Retinal pigment epithelial cell (primary cell): Measurements from ENCODE around the gene PATE1.

Experiments
- DNase-seq: peaks from one replicate; pipeline ENCODE4 v3.0.0-alpha.2; 2010; ENCODE audit warnings: low read depth
- H3K4me3 ChIP-seq: 2 replicates; pipeline ENCODE4 v1.5.1; 2011; ENCODE audit warnings: mild to moderate bottlenecking, low read length, control low read depth, moderate library complexity
- TF ChIP-seq, protein P1 (sequence below): conservative IDR thresholded peaks from 2 replicates; pipeline ENCODE4 v1.5.1; 2011; ENCODE audit warnings: low read depth, low read length, control low read depth, inconsistent platforms

PATE1 gene

DNA sequence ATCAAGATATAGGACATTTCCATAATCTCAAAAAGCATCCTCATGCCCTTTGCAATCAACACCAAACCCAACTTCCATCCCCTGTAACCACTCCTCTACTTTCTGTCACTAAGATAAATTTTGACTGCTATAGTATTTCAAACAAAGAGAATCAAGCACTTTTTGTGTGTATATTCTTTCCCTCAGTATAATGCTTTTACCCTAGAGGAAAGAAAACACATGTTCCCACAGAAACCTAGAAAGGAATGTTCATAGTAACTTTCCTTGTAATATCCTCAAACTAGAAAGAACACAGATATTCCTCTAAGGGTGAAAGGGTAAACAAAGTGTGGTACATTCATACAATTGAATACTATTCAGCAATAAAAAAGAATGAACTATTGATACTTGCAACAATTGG is 5.5 kb upstream of the PATE1 start:
- TF ChIP-seq, protein P1, sequence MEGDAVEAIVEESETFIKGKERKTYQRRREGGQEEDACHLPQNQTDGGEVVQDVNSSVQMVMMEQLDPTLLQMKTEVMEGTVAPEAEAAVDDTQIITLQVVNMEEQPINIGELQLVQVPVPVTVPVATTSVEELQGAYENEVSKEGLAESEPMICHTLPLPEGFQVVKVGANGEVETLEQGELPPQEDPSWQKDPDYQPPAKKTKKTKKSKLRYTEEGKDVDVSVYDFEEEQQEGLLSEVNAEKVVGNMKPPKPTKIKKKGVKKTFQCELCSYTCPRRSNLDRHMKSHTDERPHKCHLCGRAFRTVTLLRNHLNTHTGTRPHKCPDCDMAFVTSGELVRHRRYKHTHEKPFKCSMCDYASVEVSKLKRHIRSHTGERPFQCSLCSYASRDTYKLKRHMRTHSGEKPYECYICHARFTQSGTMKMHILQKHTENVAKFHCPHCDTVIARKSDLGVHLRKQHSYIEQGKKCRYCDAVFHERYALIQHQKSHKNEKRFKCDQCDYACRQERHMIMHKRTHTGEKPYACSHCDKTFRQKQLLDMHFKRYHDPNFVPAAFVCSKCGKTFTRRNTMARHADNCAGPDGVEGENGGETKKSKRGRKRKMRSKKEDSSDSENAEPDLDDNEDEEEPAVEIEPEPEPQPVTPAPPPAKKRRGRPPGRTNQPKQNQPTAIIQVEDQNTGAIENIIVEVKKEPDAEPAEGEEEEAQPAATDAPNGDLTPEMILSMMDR, result no peak
- no peak for DNase-seq

DNA sequence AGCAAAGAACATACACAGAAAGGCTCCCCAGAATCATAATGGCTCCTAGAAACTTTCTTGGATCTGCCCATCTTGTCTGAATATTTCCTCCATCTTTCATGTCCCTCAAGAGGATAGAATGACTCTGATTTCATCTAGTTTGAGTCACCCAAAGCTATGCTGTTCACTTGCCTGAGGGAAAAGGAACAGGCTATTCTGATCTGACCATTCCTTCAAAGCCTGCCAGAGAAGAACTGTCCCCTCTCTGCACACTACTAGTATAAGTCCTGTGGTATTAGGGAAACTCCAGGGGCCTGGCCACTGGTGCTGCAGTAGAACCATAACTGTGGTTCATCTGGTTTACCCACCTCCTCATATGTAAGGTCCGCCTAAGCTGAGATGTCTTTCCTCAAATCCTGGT is 2.4 kb upstream of the PATE1 start:
- H3K4me3 ChIP-seq, result no peak overlapping the region
- no peak for DNase-seq
- TF ChIP-seq, protein P1, result no peak

More for the DNA sequence above, 5.5 kb upstream of the PATE1 start:
- H3K4me3 ChIP-seq, result no peak overlapping the region

DNA sequence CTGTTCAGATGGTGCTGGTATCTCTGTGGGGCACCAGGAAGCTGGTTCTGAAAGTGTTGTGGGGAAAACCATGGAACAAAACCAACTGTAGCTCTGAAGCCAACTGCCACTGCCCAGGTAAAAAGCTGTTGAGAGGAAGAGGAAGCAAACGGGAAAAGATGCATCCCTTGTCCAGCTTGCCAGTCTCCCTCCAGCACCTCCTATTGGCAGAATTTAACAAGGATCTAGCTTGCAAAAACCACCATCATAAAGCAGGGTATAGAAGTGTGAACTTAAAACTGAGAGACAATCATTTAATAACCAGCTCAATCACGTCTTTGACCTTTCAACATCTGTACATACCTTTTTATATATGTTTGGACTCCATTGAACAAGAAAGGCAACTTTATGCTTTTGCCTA is 4.5 kb downstream of the PATE1 start:
- DNase-seq, result no peak
- TF ChIP-seq, protein P1, result no peak
- H3K4me3 ChIP-seq, result no peak overlapping the region

DNA sequence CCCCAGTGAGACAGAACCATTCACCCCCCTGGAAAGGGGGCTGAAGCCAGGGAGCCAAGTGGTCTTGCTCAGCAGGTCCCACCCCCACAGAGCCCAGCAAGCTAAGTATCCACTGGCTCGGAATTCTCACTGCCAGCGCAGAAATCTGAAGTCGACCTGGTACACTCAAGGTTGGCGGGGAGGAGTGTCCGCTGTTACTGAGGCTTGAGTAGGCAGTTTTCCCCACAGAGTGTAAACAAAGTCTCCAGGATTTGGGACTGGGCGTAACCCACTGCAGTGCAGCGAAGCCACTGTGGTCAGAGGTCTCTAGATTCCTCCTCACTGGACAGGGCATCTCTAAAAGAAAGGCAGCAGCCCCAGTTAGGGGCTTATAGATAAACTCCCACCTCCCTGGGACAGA is 10.0 kb downstream of the PATE1 start:
- TF ChIP-seq, protein P1, result no peak
- no peak overlapping the region for H3K4me3 ChIP-seq
- no peak for DNase-seq

DNA sequence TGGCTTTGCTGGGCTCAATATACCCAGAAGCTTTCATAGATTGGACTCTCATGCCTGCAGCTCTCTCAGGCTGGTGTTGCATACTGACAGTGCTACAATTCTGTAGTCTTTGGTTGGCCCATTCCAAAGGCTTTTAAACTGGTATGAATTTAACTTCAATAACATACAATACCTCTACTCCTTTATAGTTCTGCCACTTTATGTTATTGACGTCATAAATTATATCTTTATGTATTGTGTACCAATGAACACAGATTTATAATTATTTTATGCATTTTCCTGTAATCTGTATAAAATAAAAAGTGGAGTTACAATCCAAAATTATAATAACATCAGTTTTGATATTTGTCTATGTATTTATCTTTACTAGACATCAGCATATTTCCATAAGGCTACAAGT is 16.4 kb downstream of the PATE1 start:
- H3K4me3 ChIP-seq, result no peak overlapping the region
- DNase-seq, result no peak
- TF ChIP-seq, protein P1, result no peak

DNA sequence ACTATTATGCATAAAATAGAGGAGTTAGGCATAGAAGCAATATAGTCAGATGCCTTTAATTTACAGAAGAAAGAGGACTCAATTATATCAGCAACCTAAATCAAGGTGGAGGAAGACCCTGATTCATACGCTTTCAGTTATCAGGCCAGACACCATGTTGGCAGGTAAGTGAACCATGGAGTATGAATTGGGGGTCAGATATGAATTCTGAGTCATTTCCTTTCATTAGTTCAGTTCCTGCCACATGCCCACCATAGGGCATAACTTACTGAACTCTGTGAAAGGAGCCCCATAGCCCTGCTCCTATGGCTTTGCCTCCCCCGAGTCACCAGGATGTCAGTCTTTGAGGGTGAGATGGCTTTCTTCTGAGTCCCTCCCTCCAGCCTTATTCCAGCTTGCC is 17.4 kb downstream of the PATE1 start:
- TF ChIP-seq, protein P1, result no peak
- H3K4me3 ChIP-seq, result no peak overlapping the region
- DNase-seq, result no peak

DNA sequence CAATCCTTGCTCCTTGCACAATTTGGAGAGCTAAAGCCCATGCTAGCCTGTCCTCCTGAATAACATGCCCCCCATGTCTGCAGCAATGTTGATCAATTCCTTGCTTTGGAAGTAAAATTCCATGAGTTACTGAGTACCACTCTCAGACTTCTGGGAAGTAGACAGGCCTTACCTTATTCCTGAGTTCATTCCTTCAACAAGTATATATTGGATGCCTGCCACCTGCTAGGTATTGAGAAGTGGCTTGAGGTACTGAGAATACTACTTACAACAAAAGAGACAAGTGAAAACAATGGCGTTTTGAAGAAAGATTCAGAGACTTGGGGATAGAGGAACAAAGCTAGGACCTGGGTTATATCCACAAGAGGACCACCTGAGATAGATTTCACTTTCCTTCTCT is 20.2 kb downstream of the PATE1 start:
- TF ChIP-seq, protein P1, result no peak
- DNase-seq, result no peak

More for the DNA sequence above, 20.2 kb downstream of the PATE1 start:
- no peak overlapping the region for H3K4me3 ChIP-seq
